Measurements from ENCODE around the gene HIPK4.
"Not testable (repeated sequence)": the region's sequence is repeated elsewhere in the genome, so short reads cannot be mapped to it uniquely, and the experiment has no call there.

HIPK4 gene

DNA sequence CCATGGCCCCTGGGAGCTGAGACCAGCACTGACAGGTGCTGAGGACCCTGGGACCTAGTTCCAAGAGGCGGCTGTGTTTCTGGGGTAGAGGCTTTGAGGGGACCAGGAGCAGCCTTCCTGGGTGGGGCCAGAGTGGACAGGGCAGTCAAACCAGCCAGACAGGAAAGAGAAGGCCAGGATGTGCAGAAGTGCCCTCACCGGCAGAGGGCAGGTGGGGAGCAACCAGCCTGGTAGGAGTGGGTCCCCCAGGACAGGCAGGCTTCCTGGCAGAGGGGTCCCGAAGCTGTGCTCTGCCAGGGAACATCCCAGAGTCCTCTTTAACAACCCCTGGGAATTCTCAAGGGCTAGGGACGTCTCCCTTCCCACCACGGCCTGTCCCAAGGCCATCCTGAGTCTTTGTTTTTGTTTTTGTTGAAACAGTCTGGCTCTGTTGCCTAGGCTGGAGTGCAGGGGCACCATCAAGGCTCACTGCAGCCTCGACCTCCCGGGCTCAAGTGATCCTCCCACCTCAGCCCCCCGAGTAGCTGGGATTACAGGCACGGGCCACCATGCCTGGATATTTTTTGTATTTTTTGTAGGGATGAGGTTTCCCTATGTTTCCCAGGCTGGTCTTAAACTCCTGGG is 3.0 kb upstream of the HIPK4 start:
- no peak for DNase-seq (ENCODE audit: low read depth in 2 of 2)

DNA sequence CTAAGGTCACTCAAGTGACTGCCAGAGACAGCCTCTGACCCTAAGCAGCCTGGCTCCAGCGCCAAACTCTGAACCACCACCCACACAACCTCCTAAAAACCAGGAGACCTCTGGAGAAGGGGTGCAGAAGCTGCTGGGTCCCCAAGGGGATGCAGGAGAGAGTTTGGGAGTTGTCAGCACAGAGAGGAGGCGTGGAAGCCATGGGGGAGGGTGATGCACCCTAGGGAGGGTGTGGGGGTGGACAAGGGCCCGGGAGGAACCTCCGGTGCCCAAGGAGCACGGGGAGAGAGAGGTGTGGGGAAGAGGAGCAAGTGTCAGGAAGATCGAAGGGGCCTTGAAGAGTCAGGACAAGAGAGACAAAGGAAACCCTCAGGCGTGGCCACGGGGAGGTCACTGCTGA is 2.1 kb upstream of the HIPK4 start:
- no peak for DNase-seq (ENCODE audit: low read depth in 2 of 2)

DNA sequence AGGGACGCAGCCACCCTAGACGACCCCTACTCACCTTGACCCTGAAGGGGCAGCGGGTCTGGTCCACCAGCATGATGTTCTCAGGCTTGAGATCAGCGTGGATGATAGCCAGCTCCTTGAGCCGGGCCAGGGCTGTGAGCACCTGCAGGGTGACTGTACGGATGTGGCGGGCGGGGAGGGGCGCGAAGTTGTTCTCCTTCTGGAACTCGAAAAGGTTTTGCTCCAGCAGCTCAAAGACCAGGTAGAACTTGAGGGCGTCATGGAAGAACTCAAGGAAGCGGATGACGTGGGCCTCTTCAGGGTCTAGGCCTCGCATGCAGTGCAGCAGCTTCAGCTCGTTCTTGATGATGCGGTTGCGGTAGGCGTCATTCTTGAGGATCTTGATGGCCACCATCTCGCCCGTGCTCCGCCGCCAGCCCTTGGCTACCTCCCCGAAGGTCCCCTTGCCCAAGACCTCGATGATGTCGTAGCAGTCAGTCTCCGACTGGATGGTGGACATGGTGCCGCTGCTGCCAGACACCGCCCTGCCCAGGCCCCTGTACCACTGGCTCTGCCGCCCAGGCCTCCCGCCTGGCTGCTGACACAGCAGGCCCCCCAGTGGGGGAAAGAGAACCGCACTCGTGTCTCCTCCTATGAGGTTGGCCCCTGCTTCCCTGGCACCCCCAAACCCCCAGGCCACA is 437 bp downstream of the HIPK4 start:
- no peak for DNase-seq (ENCODE audit: low read depth in 2 of 2)

DNA sequence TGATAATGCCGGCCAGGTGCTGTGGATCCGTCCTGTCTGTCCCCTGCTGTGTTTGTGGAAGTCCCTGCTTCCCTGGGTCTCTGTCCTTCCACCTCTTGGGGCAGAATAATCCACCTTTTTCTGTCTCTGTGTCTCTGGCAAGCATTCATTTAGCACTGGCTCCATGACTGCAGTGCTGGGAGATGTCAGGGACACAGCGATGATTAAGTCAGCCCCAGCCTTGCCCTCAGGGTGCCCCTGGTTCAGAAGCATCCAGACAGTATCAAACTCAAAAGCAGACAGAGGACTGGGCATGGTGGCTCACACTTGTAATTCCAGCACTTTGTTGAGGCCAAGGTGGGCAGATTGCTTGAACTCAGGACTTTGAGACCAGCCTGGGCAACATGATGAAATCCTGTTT is 1.5 kb downstream of the HIPK4 start:
- no peak for DNase-seq (ENCODE audit: low read depth in 2 of 2)

DNA sequence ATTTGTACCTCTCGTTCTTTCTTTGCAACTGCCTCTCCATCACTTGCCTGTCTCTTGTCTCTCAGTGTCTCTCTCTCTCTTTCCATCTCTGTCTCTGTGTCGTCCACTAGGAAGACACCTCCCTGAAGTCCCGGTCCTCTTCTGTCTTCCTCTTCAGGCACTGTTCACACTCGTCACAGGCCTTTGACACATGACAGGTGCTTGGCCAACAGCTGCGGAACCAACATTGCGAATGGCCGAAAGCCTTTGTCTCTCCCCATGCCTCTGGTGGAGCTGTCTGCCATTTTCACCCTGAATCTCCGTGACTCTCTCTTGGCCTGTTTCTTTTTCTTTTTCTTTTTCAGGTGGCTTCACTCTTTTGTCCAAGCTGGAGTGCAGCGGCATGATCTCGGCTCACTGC is 2.8 kb downstream of the HIPK4 start:
- DNase-seq (ENCODE audit: low read depth in 2 of 2) = no peak

DNA sequence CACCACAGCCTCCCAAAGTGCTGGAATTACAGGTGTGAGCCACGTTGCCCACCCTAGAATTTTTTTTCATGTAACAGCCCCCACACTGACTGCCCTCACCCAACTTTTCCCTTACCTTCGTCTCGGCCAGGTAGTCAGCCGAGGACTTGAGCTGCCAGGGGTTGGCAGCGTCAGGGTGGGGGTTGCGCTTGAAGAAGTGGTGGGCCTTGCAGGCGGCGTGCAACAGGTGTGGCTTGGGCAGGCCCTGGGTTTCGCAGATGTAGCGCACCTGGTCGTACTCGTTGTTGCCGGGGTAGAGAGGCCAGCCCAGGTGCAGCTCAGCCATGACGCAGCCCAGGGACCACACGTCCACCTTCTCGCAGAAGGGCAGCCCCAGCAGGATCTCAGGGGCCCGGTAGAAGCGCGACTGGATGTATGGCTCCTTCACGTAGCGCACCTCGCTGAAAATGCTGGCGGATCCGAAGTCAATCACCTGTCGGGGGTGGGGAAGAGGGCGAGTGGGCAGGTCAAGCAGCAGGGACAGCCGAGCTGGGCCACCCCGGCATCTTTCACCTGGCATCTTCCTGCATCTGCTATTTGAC is 6.2 kb downstream of the HIPK4 start:
- no peak for DNase-seq (ENCODE audit: low read depth in 2 of 2)

DNA sequence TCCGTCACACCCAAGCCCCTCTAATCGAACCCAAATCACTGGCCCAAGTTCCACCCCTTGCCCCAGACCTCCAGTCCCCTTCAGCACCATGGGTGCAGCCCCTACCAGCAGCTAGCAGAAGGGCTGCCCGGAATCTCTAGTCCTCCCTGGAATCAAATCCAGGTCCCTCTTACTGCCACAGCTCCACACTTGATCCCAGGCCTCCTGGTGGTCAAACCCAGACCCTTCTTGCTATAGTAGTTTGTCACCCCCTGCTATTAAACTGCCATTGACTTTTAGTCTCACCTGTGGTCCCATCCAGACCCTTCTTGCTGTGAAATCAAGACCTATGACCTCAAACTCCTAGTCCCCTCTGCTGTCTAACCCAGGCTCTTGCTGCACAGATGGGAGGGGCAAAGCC is 8.7 kb downstream of the HIPK4 start:
- DNase-seq (ENCODE audit: low read depth in 2 of 2) = no peak

DNA sequence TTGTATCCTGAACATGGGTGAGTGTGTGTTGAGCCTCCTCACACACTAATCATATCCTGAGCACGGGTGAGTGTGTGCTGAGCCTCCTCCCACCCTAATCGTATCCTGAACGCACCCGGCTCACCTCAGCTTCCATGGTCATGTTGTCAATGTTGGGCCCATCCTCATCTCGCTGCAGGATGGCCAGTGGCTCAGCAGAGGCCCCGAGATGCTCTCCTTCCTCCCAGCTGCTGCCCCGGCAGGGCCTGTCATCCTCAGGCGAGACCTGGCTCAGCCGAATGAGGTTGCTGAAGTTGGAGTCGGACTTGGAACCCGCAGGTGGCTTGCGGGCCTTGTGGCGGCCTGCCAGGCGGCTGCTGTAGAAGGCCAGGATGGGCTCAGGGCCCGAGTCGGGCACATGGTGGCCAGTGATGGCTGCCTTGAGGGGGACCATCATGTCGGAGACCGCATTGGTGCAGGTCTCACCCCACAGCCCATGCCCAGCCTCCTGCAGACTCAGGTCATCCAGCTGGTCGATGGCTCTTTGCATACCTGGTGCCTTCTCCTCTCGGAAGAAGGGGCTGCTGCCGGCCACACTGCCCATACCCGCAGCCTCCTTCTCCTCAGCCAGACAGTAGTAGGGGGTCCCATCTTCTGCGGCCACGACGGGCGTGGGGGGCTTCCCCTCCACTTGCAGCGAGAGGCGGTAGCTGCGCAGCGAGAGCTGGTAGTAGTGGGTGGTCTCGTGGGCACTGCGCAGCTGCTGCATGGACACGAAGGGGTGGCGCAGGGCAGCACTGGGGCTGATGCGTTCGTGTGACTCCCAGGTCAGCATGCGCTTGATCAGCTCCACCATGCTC is 9.6 kb downstream of the HIPK4 start:
- no peak for DNase-seq (ENCODE audit: low read depth in 2 of 2)

DNA sequence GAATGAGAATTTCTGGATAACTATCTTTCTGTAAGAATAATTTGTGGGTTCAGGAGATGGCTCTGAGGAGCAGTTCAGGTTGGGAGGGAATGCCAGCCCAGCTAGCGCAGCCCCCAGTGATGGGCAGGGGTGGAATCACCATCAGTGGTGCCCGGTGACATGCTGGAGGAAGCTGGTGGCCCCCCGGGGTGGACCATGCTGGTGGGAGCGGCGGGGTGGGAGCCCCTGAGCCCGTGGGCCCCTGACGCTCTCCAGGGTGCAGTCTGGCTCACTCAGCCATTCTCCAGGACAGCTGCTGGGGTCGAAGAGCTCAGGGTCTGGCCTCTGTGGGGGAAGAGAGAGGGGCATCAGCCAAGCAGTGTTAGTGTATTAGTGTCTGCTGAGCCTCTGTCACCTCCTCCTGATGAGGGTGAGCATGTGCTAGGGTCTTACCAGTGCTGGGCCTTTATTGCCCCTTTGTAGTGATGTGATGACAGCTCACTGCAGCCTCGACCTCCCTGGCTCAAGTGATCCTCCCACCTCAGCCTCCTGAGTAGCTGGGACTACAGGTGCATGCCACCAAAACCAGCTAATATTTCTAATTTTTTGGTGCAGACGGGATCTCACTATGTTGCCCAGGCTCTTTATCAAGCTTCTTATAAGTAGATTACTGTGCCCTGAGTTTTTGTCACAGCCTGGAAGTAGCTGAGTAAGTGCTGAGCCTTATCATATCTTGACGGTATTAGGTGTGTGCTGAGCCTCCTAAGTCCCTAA is 10.4 kb downstream of the HIPK4 start:
- DNase-seq (ENCODE audit: low read depth in 2 of 2) = no peak

DNA sequence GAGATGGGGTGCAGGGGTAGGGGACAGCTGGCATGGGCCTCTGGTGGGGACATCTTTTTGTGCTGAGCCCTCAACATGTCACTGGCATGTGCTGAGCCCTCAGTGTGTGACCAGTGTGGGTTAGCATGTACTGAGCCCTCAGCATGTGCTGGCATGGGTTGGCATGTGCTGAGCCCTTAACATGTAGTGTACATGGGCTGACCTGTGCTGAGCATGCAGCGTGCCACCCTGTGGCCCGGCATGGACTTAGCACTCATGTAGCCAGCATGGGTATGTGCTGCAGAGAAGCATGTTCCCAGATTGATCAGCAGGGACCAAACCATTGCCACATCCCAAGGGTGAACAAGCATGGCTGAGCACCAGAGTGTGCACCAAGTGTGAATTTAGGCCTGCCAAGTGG is 11.5 kb downstream of the HIPK4 start:
- no peak for DNase-seq (ENCODE audit: low read depth in 2 of 2)

DNA sequence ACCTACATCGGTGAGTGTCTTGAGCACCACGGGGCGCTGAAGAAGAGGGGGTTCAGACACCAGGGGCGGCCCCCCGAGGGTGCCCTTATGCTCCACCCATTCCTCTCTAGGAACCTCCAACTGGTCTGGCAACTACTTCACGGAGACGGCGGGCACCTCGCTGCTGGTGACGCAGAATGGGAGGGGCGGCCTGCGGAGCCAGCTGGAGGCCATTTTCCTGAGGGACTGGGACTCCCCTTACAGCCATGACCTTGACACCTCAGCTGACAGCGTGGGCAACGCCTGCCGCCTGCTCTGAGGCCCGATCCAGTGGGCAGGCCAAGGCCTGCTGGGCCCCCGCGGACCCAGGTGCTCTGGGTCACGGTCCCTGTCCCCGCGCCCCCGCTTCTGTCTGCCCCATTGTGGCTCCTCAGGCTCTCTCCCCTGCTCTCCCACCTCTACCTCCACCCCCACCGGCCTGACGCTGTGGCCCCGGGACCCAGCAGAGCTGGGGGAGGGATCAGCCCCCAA is 12.1 kb downstream of the HIPK4 start:
- DNase-seq (ENCODE audit: low read depth in 2 of 2) = no peak

DNA sequence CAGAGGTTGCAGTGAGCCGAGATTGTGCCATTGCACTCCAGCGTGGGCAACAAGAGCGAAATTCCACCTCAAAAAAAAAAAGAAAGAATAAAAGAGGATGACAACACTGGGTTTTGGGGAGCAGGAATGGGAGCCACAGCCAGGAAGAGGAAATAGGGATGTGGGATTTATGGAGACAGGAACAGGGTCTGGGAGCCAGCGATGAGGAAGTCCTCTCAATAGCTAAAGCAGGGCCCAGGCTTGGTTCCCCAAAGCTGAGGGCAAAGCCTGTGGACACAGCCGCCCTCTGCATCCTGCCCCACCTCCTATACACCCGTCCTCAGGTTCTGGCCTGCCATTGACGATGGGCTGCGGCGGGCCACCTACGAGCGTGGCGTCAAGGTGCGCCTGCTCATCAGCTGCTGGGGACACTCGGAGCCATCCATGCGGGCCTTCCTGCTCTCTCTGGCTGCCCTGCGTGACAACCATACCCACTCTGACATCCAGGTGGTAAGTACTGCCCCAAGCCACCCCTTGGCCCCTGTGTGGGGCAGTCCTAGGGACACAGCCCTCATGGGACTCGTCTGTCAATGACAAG is 13.6 kb downstream of the HIPK4 start:
- no peak for DNase-seq (ENCODE audit: low read depth in 2 of 2)

DNA sequence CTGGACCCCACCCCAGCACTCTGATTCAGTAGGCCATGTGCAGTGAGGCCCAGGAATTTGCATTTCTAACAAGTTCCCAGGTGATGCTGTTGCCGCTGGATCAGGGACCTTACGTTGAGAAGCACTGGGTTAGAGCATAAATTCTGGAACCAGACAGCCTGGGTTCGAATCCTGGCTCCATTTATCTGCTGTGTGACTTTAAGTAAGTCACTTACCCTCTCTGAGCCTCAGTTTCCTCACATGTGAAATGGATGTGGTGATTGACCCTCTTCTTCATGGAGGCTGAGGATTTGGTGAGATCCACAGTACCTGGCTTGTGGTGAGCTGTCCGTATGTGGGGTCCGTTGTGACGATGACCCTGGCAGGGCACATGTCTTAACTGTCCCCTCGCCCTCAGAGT is 15.9 kb downstream of the HIPK4 start:
- no peak for DNase-seq (ENCODE audit: low read depth in 2 of 2)

DNA sequence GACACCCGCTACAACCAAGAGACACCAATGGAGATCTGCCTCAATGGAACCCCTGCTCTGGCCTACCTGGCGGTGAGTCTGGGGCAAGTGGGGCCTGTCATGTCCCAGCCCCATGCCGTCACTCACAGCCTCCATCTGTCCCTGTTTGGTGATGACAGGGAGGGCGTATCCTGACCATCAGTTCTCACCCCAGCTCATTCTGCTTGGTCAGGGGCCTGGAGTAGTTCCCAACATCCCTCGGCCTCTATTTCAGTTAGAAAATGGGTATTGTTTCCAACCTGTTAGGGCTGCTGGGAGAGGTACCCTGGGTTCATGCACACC is 18.2 kb downstream of the HIPK4 start:
- DNase-seq (ENCODE audit: low read depth in 2 of 2) = no peak

DNA sequence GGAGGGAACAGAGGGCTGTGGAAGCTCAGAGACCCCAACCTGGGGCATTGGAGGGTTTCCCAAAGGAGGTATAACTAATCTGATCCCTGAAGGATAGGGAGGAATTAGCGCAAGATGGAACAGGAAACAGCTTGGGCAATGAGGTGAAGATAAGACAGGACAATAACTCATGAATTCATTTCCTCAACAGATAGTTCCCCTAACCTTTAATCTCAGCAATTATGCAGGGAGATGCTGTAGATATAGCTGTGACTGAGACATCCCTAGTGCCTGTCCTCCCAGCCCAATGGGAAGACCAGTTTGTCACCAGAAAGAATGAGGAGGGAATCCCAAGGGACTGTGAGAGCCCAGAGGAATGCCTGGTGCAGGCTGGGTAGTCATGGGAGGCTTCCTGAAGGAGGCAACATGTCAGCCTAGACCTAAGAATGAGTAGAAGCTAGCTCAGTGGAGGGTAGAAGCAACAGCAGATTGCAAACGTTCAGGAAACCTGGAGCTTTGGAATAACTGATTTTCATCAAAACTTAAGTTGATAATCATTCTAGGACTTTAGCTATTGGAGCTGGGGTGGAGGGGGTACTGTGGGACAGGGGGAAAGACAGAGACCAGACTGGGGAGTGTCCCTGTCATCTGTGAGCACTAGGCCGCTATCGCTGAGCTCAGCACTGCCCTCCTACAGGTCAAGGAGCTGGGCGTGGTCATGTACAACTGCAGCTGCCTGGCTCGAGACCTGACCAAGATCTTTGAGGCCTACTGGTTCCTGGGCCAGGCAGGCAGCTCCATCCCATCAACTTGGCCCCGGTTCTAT is 18.8 kb downstream of the HIPK4 start:
- DNase-seq (ENCODE audit: low read depth in 2 of 2) = no peak

DNA sequence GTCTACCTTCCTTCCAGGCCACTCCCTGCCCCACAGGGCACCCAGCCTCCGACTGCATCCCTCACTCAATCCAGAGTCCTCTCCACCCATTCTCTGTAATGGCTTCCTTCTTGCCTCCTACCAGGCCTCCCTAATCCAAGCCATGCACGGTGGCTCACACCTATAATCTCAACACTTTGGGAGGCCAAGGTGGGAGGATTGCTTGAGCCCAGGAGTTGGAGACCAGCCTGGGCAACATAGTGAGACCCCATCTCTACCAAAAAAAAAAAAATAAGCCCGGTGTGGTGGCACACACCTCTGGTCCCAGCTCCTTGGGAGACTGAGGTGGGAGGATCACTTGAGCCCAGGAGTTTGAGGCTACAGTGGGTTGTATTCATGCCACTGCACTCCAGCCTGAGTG is 19.7 kb downstream of the HIPK4 start:
- DNase-seq (ENCODE audit: low read depth in 2 of 2) = not testable (repeated sequence)

DNA sequence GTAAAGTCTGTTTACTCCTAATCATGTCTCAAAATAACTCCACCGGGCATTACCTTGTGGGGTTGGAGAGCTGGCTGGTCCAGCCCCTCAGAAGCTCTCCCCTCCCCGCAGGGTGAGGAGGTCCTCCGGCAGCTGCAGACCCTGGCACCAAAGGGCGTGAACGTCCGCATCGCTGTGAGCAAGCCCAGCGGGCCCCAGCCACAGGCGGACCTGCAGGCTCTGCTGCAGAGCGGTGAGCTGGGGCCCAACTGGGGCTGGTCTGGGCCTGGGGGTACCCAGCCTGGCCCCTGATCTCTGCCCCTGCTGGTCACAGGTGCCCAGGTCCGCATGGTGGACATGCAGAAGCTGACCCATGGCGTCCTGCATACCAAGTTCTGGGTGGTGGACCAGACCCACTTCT is 20.2 kb downstream of the HIPK4 start:
- no peak for DNase-seq (ENCODE audit: low read depth in 2 of 2)

DNA sequence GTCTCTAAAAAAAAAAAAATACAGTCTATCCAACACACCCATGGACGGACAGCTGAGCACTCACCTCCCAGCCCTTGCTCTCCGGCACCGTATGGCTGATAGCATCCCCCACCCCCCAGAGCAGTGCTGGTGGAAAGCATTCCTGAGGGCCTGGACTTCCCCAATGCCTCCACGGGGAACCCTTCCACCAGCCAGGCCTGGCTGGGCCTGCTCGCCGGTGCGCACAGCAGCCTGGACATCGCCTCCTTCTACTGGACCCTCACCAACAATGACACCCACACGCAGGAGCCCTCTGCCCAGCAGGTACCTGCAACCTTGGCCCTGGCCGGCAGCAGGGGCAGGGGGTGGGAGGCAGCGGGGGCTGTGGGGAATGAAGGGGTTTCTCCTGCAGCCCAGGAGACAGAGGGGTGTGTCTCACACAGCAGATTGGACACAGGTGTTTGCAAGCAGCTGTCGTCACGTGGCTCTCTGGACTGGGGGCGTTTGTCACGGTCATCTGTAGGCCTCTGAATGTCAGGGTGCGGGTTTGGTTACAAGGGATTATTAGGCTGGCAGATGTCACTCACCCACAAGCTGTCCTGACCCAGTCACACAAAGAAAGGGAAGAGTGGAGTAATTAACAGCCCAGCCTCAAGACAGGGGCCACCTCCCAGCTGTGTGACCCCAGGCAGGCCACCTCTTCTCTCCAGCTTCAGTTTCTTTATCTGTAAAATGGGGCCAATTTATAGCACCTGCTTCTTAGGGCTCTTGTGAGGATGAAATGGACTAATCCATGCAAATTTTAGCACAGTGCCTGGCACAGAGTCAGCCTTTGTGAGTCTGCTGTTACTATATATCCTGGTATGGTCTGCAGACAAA is 22.2 kb downstream of the HIPK4 start:
- no peak for DNase-seq (ENCODE audit: low read depth in 2 of 2)

DNA sequence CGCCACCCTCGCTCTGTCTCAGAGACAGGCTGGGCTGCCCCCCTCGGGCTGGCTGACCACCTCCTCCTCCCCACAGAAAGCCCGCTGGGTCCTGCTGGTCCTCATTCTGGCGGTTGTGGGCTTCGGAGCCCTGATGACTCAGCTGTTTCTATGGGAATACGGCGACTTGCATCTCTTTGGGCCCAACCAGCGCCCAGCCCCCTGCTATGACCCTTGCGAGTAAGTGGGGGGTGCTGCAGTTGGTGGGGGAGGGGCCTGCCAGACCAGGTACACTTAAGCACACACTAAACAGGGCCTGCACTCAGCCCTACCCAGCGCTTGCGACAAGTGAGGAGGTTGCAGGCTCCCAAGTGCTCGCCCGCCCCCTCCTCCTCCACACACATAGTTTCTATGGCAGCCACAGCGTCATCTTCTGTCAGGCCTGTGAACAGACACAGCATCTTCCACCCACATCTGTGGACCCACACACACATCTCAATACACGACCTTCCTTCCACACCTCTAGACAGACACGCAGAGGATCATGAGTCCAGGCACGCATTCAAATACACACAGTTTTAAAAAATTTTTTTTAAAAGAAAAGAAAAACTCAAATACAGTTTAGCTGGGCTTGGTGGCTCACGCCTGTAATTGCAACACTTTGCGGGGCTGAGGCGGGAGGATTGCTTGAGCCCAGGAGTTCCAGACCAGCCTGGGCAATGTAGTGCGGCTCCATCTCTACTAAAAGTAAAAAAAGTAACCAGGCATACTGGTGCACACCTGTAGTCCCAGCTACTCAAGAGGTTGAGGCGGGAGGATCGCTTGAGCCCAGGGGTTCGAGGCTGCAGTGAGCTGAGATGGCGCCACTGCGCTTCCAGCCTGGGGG is 23.1 kb downstream of the HIPK4 start:
- DNase-seq (ENCODE audit: low read depth in 2 of 2) = no peak
